Right atrium auricular region (tissue), 2 donors: ENCODE measurements around the gene CD55. TPM values are rescaled to one million over a fixed set of nuclear protein-coding genes. Genes with fewer than 3 reads are reported as not detected.

Experiments used
- DNase-seq: peaks from one replicate; pipeline ENCODE4 v3.0.0-alpha.2; 2019; ENCODE audit warnings: low spot score
- H3K27ac ChIP-seq, 2 donors: fragments of 200-600 bp; sonication (generic); 1 replicate in 1 of 2; 2 replicates in 1 of 2; pipeline ENCODE4 v1.5.1; 2016 to 2019
- H3K27me3 ChIP-seq, 2 donors: fragments of 200-600 bp; sonication (generic); one replicate each; pipeline versions ENCODE4 v1.5.1 to v1.6.0; 2017 to 2019
- H3K36me3 ChIP-seq: fragments of 200-600 bp; sonication (generic); one replicate; pipeline ENCODE4 v1.5.1; 2016
- H3K4me1 ChIP-seq, 2 donors: fragments of 200-600 bp; sonication (generic); one replicate each; pipeline versions ENCODE4 v1.5.1 to v1.6.0; 2017 to 2019
- H3K4me3 ChIP-seq, 2 donors: fragments of 200-600 bp; sonication (generic); 1 replicate in 1 of 2; 2 replicates in 1 of 2; pipeline ENCODE4 v1.5.1; 2017 to 2019; ENCODE audit warnings: mild to moderate bottlenecking in 1 of 2, moderate library complexity in 1 of 2
- H3K9me3 ChIP-seq, 2 donors: fragments of 200-600 bp; sonication (generic); one replicate each; pipeline ENCODE4 v1.5.1; 2019
- total RNA-seq, 2 donors: library from RNA; depleted of rRNA; stranded (reverse); fragments of >200 nt; gene quantifications; one replicate each; pipeline ENCODE4 v1.1.0, GENCODE V29; 2016
- TF ChIP-seq, protein P1 (sequence below), 2 donors: fragments of 200-600 bp; sonication (generic); IDR thresholded peaks; one replicate each; pipeline ENCODE4 v1.5.1; 2019; ENCODE audit warnings: antibody characterized with exemption in 2 of 2

The CD55 gene
- total RNA-seq, 2 donors from 2014 or later = 109 to 117 TPM

DNA sequence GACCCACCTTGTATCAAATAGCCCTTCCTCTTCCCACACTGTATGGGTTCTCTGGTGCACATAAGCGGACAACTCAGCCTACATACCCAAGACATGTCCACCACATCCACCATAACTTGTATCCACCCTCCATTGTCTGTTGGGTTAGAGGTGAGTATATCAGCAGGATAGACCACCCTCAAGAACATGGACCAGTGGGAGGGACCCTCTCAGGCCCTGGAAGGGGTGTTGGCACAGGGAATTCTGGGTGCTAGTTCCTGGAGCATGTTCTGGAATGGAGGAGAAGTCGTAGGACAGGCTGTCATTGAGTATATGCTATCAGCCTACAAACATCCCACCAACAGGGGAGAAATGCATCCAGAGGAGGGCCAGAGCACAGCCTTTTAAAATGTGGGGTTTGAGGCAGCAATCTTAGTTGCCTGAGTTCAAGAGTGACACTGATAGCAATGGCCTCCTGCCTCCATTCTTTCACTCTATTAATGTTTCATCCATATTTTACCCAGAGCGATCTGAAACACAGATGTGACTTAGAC is 7.5 kb downstream of the CD55 start:
- no peaks in the 10 kb centered on the region for H3K27me3 ChIP-seq
- H3K9me3 ChIP-seq = peaks cover 0 to 8% of the 10 kb centered on the region in 2 donors
- peaks cover 0 to 4% of the 10 kb centered on the region in 2 donors for H3K4me1 ChIP-seq
- H3K4me3 ChIP-seq = no peak overlapping the region
- H3K27ac ChIP-seq = no peak overlapping the region
- TF ChIP-seq, protein P1, sequence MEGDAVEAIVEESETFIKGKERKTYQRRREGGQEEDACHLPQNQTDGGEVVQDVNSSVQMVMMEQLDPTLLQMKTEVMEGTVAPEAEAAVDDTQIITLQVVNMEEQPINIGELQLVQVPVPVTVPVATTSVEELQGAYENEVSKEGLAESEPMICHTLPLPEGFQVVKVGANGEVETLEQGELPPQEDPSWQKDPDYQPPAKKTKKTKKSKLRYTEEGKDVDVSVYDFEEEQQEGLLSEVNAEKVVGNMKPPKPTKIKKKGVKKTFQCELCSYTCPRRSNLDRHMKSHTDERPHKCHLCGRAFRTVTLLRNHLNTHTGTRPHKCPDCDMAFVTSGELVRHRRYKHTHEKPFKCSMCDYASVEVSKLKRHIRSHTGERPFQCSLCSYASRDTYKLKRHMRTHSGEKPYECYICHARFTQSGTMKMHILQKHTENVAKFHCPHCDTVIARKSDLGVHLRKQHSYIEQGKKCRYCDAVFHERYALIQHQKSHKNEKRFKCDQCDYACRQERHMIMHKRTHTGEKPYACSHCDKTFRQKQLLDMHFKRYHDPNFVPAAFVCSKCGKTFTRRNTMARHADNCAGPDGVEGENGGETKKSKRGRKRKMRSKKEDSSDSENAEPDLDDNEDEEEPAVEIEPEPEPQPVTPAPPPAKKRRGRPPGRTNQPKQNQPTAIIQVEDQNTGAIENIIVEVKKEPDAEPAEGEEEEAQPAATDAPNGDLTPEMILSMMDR (IDR thresholded peaks at IDR 0.05) = no peak
- DNase-seq = no peak
- peaks cover 54% of the 10 kb centered on the region for H3K36me3 ChIP-seq

DNA sequence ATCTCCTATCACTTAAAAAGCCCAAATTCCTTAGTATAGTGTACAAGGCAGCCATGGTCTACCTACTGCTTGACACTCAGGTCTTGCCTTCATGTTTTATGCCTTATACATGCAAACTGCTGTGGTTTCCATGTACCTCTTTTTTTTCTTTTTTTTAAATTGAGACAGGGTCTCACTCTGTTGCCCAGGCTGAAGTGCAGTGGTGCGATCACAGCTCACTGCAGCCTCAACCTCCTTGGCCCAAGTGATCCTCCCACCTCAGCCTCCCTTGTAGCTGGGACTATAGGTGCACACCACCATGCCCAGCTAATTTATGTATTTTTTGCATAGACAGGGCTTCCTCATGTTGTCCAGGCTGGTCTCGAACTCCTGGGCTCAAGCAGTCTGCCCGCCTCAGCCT is 8.0 kb downstream of the CD55 start:
- no peak for DNase-seq
- Histone ChIP-seq H3K4me3 (no peak overlapping the region), H3K36me3 (peaks cover 52% of the 10 kb centered on the region)

DNA sequence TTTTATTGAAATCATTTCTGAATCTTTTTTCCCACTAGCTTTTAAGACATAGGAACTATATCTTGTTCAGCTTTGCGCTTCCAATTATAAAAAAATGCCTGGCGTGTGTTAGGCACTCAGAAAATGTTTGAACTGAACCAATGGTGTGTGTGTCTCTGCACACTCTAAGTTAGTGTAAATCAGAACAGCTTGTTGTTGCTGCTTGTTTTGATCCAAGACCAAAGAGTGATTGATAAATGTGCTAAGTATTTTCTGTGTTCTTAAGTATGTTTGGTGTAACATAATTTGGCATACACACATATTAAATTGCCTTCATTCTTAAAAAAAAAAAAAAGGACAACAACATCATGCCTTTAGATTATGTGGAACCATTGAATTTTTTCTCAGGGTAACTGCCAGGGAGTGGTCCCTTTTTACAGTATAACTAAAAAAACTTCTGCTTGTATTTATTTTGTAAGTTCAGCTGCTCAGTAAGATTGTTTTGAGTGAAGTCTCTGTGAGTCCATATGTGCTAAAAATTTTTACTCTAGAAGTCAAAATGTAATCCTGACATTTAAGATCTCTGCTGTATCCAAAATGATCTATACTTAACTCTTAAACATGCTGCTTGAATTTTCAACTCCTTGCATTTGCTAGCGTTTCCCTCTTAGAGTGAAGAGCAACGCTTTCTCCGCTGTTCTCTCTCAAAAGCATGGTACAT is 8.7 kb downstream of the CD55 start:
- no peak overlapping the region for H3K4me3 ChIP-seq
- DNase-seq = no peak

More for the DNA sequence above, 8.0 kb downstream of the CD55 start:
- TF ChIP-seq, protein P1 (IDR thresholded peaks at IDR 0.05) = no peak
- Histone ChIP-seq H3K4me1 (no peaks in the 10 kb centered on the region), H3K9me3 (peaks cover 0 to 12% of the 10 kb centered on the region in 2 donors), H3K27me3 (no peaks in the 10 kb centered on the region), H3K27ac (no peak overlapping the region)

DNA sequence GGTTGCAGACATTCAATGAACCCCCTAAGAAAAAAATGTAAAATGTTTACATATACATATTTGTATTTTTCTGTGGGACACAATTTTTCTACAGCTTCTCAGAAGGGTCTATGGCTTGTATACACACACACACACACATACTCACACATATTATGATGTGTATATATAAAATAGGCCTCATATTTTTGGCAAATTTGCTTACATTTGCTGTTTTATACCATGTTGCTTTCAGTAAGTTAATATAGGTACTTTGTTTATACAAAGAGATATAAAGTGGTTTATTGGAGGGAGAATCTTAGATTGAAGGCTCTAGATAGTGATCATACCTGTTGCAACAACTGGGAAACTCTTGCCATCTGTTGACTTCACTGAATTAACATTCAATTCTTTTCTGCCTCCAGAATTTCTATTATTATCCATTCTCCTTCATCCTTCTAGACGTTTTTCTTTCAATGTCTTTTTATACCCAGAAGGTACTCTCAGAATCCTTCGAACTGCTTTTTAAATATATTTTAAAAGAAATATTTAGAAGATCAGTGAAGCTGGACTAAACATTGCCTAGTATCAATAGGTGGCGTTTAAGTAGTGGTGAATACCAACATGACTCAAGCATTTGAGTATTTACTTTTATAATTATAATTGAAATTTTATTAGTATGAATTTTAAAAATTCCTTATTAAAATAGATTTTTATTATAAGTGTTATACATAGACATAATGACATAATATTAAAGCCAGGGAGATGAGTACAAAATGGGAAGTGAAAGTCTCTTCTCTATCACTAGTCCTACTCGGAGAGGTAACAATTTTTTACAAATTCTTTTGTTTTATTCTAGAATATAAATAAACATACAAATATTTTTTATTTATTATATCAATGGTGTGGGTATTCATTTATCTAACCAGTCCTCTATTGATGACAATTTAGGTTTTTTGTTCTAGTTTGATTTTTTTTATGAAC is 10.2 kb downstream of the CD55 start:
- peaks cover 56% of the 10 kb centered on the region for H3K36me3 ChIP-seq
- H3K27me3 ChIP-seq = no peaks in the 10 kb centered on the region
- TF ChIP-seq, protein P1 (IDR thresholded peaks at IDR 0.05) = no peak
- H3K4me3 ChIP-seq = no peak overlapping the region
- DNase-seq = no peak
- peaks cover 0 to 12% of the 10 kb centered on the region in 2 donors for H3K9me3 ChIP-seq
- no peak overlapping the region for H3K27ac ChIP-seq
- H3K4me1 ChIP-seq = no peaks in the 10 kb centered on the region

More for the DNA sequence above, 8.7 kb downstream of the CD55 start:
- TF ChIP-seq, protein P1 (IDR thresholded peaks at IDR 0.05) = no peak
- Histone ChIP-seq H3K36me3 (peaks cover 52% of the 10 kb centered on the region), H3K9me3 (peaks cover 0 to 12% of the 10 kb centered on the region in 2 donors), H3K27me3 (no peaks in the 10 kb centered on the region), H3K4me1 (no peaks in the 10 kb centered on the region), H3K27ac (no peak overlapping the region)

DNA sequence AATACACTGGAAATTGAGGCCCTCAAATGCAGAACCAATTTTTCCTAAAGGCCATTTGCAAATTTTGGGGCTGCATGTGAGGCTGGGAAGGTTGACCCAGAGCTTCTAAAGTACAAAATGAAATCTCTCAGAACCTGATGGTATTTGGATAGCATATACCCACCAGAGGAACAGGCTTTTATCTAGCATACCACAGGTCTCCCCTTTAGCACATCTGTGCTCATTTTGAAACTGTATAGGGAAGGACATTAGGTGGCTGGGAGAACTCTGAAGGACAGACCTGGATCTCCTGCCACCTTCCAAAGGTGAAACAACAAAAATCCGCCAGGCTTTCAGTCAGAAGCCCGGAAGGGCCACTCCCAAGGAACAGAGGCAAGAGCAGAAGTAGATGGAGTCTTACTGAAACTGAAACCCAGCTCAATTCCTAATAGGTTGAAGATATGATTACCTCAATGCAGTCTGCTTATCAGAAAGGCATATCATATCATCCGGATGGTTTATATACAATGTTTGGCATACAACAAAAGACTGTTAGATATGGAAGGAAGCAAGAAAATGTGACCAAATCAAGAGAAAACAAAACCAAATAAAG is 11.6 kb downstream of the CD55 start:
- Histone ChIP-seq H3K9me3 (peaks cover 0 to 12% of the 10 kb centered on the region in 2 donors), H3K36me3 (peaks cover 55% of the 10 kb centered on the region), H3K4me3 (no peak overlapping the region), H3K27me3 (no peaks in the 10 kb centered on the region), H3K4me1 (no peaks in the 10 kb centered on the region), H3K27ac (no peak overlapping the region)
- TF ChIP-seq, protein P1 (IDR thresholded peaks at IDR 0.05) = no peak
- DNase-seq = no peak
